Measurements from ENCODE around the gene INTS7. TPM values are rescaled to one million over a fixed set of nuclear protein-coding genes. Genes with fewer than 3 reads are reported as not detected.

The INTS7 gene
- total RNA-seq, 2 experiments from 2014 or later: 2.9 to 3.2 TPM

- Histone ChIP-seq H3K27me3 (ENCODE audit: control insufficient read depth in 1 of 2, insufficient read depth in 2 of 2, low read length in 2 of 2) (peaks cover 0 to 2% of the 10 kb centered on the region in 2 experiments), H3K9me3 (ENCODE audit: control insufficient read depth in 1 of 2, insufficient read depth in 1 of 2, low read length in 2 of 2) (no peaks in the 10 kb centered on the region), H3K4me3 (ENCODE audit: low read length) (no peak overlapping the region), H3K36me3 (ENCODE audit: insufficient read depth, low read length) (no peaks in the 10 kb centered on the region), H3K27ac (ENCODE audit: low read depth in 1 of 2, low read length in 2 of 2) (no peak overlapping the region), H3K4me1 (ENCODE audit: insufficient read depth, low read length) (no peaks in the 10 kb centered on the region)
- no peak overlapping the region for H3K4me3 Mint-ChIP-seq
- ChIA-PET POLR2A (no interaction called here), CTCF (no interaction called here)
- no peaks in the 10 kb centered on the region for H3K9me3 Mint-ChIP-seq
- no peak for TF ChIP-seq CTCF (IDR thresholded peaks at IDR 0.05)
- no peaks in the 10 kb centered on the region for H3K27me3 Mint-ChIP-seq
- DNase-seq (no peak), ATAC-seq (ENCODE audit: poor library complexity) (no peak)
- intact Hi-C loops (cut with DNase I, micrococcal nuclease): loop anchor here in 1 of 2 experiments (10.0 kb wide), 1 partner anchor 217 kb away; no protein-coding TSS in a partner anchor
- no peak overlapping the region for H3K27ac Mint-ChIP-seq
- no peaks in the 10 kb centered on the region for H3K36me3 Mint-ChIP-seq (ENCODE audit: low read depth)
- no peaks in the 10 kb centered on the region for H3K4me1 Mint-ChIP-seq (ENCODE audit: low read depth)
Measured at GRCh38 chr1:211921579-211922095, 113.7 kb downstream of the INTS7 start.

DNA sequence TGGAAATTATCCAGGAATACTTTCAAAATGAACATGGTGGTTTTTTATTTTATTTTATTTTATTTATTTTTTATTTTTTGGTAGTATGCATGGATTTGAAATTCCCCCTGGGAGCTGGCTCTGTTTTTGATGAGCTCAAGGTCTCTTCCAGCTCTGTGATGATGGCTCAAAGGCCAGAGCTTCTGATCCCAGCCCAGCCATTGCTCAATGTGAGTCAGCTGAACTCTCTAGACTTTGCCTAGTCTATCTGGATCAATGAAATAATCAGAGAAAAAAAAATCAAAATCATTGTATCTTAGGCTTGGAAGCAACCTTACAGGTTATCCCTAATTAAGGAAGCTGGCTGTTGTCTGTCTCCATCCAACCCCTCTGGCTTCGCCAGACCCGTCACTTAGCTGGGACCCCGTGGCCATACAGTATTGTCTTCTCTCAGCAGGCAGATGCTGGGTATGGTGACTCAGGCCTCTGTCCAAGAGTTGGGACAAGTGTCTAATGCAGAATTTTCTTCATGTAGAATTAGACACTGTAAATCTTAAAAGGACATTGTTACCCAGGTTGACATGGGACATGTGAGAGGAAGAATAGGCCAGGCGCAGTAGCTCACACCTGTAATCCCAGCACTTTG lies 114.6 kb downstream of the INTS7 start:
- POLR2A ChIA-PET: no interaction called here
- no peaks in the 10 kb centered on the region for H3K36me3 Mint-ChIP-seq (ENCODE audit: low read depth)

GRCh38 chr1:211920141-211920572 lies 115.2 kb downstream of the INTS7 start:
- Histone ChIP-seq H3K4me1 (ENCODE audit: insufficient read depth, low read length) (no peaks in the 10 kb centered on the region), H3K36me3 (ENCODE audit: insufficient read depth, low read length) (no peaks in the 10 kb centered on the region), H3K4me3 (ENCODE audit: low read length) (no peak overlapping the region), H3K27me3 (ENCODE audit: control insufficient read depth in 1 of 2, insufficient read depth in 2 of 2, low read length in 2 of 2) (peaks cover 0 to 2% of the 10 kb centered on the region in 2 experiments), H3K27ac (ENCODE audit: low read depth in 1 of 2, low read length in 2 of 2) (no peak overlapping the region), H3K9me3 (ENCODE audit: control insufficient read depth in 1 of 2, insufficient read depth in 1 of 2, low read length in 2 of 2) (no peaks in the 10 kb centered on the region)
- Mint-ChIP-seq H3K27me3 (no peaks in the 10 kb centered on the region), H3K4me1 (ENCODE audit: low read depth) (no peaks in the 10 kb centered on the region), H3K36me3 (ENCODE audit: low read depth) (no peaks in the 10 kb centered on the region), H3K27ac (no peak overlapping the region), H3K9me3 (no peaks in the 10 kb centered on the region), H3K4me3 (no peak overlapping the region)
- ChIA-PET POLR2A (no interaction called here), CTCF (no interaction called here)
- intact Hi-C loops (cut with DNase I, micrococcal nuclease): loop anchor here in 1 of 2 experiments (10.0 kb wide), 1 partner anchor 215 kb away; no protein-coding TSS in a partner anchor
- no peak for DNase-seq
- no peak for ATAC-seq (ENCODE audit: poor library complexity)
- no peak for TF ChIP-seq CTCF (IDR thresholded peaks at IDR 0.05)

More for the DNA sequence above, 114.6 kb downstream of the INTS7 start:
- no peaks in the 10 kb centered on the region for H3K4me1 Mint-ChIP-seq (ENCODE audit: low read depth)
- no peaks in the 10 kb centered on the region for H3K27me3 Mint-ChIP-seq
- H3K27ac Mint-ChIP-seq: no peak overlapping the region
- ATAC-seq (ENCODE audit: poor library complexity) (no peak), DNase-seq (no peak)
- Histone ChIP-seq H3K36me3 (ENCODE audit: insufficient read depth, low read length) (no peaks in the 10 kb centered on the region), H3K4me1 (ENCODE audit: insufficient read depth, low read length) (no peaks in the 10 kb centered on the region), H3K9me3 (ENCODE audit: control insufficient read depth in 1 of 2, insufficient read depth in 1 of 2, low read length in 2 of 2) (no peaks in the 10 kb centered on the region), H3K4me3 (ENCODE audit: low read length) (no peak overlapping the region), H3K27ac (ENCODE audit: low read depth in 1 of 2, low read length in 2 of 2) (no peak overlapping the region), H3K27me3 (ENCODE audit: control insufficient read depth in 1 of 2, insufficient read depth in 2 of 2, low read length in 2 of 2) (peaks cover 0 to 2% of the 10 kb centered on the region in 2 experiments)
- intact Hi-C loops (cut with DNase I, micrococcal nuclease): loop anchor here in 1 of 2 experiments (10.0 kb wide), 1 partner anchor 216 kb away; no protein-coding TSS in a partner anchor
- no peak for TF ChIP-seq CTCF (IDR thresholded peaks at IDR 0.05)
- CTCF ChIA-PET: no interaction called here
- no peaks in the 10 kb centered on the region for H3K9me3 Mint-ChIP-seq
- no peak overlapping the region for H3K4me3 Mint-ChIP-seq

All from CD4-positive, alpha-beta T cell (primary cell).